CD4-positive, alpha-beta T cell treated with Interleukin-6 at 100 ng/mL for 8 hours (primary cell): ENCODE measurements around the gene BICRA.
"Not testable (repeated sequence)": the region's sequence is repeated elsewhere in the genome, so short reads cannot be mapped to it uniquely, and the experiment has no call there.

Experiments used
- DNase-seq: peaks from one replicate; pipeline ENCODE4 v3.0.0-alpha.2; 2020; ENCODE audit warnings: mixed read lengths, low spot score

The BICRA gene

DNA sequence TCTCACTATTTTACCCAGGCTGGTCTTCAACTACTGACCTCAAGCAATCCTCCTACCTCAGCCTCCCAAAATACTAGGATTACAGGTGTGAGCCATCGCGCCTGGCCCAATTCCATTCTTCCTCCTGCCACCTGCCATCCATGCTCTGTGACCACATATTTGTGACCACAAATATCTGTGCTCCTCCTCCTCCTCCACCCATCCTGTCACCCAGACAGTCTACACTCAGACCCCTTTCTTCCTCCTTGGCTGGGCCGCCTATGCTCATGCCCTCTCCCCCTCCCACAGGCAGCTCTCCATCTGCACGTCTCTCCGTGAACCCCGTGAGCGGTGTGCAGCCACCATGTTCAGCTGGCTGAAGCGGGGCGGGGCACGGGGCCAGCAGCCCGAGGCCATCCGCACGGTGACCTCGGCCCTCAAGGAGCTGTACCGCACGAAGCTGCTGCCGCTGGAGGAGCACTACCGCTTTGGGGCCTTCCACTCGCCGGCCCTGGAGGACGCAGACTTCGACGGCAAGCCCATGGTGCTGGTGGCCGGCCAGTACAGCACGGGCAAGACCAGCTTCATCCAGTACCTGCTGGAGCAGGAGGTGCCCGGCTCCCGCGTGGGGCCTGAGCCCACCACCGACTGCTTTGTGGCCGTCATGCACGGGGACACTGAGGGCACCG is 107.5 kb downstream of the BICRA start:
- no peak for DNase-seq

DNA sequence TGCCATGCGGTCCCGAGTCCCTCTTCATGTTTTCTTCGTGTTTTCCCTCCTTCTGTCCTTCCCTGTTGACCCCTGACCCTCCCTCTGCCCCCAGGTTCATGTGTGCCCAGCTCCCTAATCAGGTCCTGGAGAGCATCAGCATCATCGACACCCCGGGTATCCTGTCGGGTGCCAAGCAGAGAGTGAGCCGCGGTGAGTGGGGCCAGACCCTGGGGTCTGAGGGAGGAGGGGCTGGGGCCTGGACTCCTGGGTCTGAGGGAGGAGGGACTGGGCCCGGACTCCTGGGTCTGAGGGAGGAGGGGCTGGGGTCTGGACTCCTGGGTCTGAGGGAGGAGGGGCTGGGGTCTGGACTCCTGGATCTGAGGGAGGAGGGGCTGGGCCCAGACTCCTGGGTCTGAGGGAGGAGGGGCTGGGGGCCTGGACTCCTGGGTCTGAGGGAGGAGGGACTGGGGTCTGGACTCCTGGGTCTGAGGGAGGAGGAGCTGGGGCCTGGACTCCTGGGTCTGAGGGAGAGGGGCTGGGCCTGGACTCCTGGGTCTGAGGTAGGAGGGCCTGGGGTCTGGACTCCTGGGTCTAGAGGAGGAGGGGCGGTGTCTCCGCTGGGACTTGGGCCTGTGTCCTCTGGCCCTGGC is 109.6 kb downstream of the BICRA start:
- not testable (repeated sequence) for DNase-seq

DNA sequence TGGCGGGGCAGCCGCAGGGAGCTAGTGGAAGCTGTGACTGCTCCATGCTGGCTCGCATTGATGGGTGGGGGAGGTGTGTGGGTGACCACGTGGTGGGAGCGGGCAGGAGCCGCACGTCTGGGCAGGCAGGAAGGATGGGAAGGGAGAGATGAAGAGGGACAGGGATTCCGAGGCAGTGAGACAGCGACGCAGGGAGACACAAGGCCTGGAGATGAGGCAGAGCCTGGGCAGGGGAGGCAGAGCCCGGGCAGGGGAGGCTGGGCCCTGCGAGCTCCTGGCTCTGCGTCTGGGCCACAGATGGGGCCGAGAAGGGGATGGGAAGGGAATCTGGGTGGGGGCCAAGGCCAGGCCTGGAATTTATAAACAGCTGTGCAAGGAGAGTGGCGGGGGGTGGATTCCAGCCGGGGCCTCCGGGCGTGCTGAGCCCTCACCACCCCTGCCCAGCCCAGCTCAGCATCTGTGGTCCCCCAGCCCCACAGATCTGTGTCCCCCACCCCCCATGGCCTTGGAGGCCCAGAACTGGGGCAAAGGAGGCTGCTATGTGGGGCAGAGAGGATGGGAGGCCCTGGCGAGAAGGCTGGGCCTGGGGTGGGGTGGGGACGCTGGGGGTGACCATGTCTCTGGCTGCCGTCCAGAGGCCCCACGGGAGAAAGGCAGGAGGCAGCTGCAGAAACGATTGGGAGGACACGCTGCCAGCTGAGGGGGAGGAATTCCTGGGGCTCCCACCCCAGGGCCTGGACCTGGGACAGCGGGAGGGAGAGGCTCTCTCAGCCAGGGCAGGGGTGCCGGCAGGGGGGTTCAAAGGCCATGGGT is 110.3 kb downstream of the BICRA start:
- DNase-seq: no peak

DNA sequence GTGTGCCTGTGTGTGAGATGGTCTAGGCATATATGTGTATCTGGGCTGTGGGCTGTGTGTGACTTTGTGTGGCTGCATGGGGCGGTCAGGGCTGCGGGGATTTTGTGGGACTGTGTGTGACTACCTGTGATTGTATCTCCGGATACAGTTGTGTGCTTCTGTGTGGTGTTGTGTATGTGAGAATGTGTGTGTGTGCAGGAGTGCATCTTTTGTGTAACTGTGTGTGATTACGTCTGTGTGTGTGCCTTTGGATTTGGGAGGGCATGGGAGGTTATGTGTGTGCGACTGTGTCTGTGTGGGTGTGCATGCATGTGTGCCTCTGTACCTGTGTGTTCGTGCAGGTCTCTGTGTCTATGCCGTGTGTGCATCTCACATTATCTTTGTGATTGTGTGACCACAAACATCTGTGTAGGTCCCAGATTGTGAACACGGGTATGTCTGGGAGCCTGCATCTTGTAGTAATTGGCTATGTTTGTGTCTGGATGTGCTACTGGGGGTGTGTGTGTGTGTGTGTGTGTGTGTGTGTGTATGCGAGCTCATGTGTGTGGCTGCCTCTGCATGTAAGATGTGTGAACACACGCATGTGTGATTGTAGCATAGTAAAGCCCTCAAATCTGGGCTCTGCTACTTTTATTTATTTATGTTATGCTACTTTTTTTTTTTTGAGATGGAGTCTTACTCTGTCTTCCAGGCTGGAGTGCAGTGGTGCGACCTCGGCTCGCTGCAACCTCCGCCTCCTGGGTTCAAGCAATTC is 111.9 kb downstream of the BICRA start:
- no peak for DNase-seq

DNA sequence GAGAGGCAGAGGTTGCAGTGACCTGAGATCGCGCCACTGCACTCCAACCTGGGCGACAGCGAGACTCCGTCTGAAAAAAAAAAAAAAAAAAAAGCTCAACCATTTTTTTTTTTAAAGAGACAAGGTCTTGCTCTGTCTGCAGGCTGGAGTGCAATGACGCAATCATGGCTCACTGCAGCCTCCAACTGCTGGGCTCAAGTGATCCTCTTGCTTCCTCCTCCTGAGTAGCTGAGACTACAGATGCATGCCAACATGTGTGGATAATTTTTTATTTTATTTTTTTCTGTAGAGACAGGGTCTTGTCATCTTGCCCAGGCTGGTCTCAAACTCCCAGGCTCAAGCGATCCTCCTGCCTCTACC is 114.6 kb downstream of the BICRA start:
- DNase-seq: no peak

DNA sequence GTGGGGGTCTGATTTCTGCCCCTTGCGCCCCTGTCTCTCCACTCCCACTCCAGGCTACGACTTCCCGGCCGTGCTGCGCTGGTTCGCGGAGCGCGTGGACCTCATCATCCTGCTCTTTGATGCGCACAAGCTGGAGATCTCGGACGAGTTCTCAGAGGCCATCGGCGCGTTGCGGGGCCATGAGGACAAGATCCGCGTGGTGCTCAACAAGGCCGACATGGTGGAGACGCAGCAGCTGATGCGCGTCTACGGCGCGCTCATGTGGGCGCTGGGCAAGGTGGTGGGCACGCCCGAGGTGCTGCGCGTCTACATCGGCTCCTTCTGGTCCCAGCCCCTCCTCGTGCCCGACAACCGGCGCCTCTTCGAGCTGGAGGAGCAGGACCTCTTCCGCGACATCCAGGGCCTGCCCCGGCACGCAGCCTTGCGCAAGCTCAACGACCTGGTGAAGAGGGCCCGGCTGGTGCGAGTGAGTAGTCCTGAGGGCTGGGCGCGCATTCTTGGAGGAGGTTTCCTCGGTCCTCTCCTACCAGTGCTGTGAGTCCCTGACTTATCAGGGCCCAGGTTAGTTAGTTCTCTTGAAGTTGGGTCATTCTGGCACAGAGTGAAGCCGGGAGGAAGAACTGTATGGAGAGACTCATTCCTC is 116.9 kb downstream of the BICRA start:
- no peak for DNase-seq

DNA sequence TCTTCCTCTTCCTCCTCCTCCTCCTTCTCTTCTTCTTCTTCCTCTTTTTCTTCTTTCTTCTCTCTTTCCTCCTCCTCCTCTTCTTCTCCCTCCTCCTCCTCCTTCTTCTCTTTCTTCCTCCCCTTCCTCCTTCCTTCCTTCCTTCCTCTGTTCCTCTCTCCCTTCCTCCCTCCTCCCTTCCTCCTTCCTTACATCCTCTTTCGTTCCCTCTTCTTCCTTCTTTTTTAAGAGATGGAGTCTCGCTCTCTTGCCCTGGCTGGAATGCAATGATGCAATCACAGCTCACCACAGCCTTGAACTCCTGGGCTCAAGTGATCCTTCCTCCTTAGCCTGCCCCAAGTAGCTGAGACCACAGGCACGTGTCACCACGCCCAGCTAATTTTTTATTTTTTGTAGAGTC is 117.5 kb downstream of the BICRA start:
- no peak for DNase-seq

DNA sequence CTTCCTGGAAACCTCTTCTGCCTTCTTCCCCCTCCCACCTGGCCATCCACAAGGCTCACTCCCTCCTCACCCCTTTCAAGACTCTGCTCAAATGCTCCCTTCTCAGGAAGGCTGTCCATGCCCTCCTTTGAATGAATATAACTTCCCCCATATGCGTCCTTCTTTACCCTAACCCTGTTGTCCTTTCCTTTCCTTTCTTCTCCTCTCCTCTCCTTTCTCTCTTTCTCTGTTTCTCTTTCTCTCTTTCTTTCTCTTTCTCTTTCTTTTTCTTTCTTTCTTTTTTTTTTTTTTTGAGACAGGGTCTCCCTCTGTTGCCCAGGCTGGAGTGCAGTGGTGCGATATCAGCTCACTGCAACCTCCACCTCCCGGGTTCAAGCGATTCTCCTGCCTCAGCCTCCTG is 119.4 kb downstream of the BICRA start:
- DNase-seq: not testable (repeated sequence)

DNA sequence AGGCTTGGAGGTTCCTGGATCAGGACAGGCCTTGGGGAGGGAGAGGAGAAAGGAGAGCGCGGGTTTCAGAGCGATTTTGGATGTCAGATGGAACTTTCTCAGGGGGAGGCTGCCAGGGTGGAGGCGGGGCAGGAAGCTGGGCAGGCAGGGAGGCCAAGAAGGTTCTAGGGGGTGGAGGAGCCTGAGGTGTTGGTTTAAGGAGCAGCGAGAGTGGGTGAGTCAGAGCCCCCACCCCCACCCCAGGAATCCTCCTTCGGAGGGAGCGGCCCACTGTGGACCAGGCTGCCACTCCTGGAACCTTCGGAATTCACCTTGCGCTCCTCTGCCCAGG is 120.5 kb downstream of the BICRA start:
- no peak for DNase-seq

DNA sequence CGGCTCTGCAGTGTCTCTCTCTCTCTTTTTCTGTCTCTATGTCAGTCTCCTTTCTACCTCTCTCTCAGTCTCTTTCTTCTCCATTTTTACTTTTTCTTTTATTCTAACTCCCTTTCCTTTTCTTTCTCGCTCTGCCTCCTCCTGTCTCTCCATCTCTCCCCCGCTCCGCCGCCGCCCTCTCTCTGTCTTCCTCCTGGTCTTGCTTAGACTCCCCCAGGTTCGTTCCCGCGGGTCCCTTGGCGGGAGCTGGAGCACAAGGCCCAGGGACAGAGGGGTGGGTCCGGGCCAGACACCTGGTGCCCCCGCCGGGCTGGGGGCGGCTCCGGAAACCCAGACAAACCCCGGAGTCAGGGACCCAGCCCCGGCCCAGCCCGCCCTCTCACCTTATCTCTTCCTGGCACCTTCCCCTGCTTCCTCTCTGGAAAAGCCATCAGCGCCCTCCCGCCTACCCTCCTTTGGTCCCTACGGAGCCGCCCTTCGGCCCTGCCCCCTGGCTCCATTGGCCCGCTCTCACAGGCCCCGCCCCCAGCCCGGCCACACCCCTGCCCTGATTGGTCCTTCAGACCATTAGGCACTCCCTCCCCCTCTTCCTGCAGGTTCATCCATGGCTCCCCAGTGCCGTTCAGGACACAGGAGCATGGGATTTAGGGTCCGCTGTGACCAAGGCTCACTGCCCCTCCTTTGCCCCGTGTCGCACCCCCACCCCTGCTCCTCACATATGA is 121.0 kb downstream of the BICRA start:
- DNase-seq: no peak

DNA sequence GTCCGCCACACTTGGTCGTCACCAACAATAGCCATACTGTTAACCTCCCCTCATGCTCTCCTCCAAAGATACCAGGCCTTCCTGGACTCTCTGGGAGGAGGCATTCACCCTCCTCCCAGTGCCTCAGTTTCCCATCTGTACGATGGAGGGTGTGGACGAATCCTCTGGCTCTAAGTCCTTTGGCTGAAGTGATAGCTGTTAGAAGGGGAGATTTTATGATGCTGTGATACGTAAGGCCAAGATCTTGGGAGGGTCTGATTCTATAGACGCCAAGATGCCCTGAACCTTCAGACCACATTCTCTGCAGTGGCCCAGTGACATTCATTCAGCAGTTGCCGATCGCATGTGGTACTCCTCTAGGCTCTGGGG is 121.6 kb downstream of the BICRA start:
- no peak for DNase-seq

DNA sequence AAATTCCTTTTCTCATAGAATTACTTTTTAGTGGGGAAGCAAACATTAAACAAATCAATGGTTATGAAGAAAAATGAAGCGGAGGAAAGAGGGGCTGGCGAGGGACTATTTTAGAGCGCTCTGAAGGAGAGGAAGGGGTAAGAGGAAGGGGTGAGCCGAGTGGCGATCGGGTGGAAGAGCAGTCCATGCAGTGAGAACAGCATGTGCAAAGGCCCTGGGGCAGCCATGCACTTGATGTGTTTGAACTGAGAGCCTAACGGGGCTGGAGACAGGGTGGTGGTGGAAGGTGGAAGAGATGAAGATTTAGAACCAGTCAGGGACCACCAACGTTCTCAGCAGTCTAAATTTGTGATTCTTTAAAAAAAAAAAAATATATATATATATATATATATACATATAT is 122.0 kb downstream of the BICRA start:
- DNase-seq: no peak

DNA sequence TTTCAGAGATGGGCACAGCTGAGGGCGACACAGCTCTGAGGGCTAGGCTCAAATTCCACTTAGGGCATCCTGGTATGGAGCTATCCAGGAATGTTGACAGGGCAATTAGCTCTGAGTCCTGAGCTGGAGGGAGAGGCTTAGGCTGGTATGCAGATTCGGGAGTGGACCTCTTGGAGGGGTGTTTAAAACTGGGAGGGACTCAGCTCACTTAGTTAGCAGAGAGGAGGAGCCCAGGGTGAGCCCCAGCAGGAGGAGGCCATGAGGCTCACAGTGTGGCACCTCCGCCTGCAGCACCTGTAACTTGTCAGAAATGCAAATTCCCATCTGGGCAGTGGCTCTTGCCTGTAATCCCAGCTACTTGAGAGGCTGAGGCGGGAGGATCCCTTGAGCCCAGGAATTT is 126.2 kb downstream of the BICRA start:
- DNase-seq: no peak

DNA sequence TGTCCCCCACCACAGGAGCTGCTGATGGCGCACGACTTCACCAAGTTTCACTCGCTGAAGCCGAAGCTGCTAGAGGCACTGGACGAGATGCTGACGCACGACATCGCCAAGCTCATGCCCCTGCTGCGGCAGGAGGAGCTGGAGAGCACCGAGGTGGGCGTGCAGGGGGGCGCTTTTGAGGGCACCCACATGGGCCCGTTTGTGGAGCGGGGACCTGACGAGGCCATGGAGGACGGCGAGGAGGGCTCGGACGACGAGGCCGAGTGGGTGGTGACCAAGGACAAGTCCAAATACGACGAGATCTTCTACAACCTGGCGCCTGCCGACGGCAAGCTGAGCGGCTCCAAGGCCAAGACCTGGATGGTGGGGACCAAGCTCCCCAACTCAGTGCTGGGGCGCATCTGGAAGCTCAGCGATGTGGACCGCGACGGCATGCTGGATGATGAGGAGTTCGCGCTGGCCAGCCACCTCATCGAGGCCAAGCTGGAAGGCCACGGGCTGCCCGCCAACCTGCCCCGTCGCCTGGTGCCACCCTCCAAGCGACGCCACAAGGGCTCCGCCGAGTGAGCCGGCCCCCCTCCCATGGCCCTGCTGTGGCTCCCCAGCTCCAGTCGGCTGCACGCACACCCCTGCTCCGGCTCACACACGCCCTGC is 132.1 kb downstream of the BICRA start:
- no peak for DNase-seq

DNA sequence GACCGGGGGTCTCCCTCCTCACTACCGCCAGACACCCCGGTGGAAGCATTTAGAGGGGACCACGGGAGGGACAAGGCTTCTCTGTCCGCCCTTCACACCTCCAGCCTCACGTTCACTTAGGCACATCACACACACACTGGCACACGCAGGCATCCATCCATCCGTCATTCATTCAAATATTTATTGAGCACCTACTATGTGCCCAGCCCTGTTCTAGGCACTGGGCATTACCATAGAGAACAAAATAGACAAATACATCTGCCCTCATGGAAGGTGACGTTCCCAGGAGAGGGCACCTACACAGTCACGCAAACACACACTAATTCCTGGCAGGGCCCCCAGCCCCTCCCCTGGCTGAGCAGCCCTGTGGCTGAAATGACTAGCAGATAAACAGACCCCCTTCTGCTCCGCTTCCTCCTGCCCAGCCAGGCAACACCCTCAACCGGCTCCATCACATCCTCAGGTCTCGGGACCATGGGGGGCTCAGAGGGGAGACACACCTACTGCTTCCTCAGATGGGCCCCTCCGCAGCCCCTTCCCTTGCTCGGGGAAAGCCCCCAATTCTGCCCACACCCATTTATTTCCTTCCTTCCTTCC is 132.7 kb downstream of the BICRA start:
- no peak for DNase-seq

DNA sequence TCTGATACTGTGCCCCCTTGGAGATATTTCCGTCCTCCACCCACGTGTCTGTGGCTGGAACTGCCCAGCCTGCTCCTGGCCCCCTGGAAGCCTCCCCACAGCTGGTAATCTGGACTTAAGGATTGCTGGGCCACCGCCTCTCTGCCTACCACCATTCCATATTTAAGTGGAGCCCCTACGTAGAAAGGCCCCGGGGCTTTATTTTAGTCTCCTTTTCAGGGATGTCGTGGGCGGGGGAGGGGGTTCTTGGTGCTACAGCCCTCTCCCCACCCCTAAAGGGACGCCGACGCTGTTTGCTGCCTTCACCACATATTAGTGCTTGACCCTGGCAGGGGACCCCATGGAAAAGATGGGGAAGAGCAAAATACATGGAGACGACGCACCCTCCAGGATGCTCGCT is 133.7 kb downstream of the BICRA start:
- no peak for DNase-seq

DNA sequence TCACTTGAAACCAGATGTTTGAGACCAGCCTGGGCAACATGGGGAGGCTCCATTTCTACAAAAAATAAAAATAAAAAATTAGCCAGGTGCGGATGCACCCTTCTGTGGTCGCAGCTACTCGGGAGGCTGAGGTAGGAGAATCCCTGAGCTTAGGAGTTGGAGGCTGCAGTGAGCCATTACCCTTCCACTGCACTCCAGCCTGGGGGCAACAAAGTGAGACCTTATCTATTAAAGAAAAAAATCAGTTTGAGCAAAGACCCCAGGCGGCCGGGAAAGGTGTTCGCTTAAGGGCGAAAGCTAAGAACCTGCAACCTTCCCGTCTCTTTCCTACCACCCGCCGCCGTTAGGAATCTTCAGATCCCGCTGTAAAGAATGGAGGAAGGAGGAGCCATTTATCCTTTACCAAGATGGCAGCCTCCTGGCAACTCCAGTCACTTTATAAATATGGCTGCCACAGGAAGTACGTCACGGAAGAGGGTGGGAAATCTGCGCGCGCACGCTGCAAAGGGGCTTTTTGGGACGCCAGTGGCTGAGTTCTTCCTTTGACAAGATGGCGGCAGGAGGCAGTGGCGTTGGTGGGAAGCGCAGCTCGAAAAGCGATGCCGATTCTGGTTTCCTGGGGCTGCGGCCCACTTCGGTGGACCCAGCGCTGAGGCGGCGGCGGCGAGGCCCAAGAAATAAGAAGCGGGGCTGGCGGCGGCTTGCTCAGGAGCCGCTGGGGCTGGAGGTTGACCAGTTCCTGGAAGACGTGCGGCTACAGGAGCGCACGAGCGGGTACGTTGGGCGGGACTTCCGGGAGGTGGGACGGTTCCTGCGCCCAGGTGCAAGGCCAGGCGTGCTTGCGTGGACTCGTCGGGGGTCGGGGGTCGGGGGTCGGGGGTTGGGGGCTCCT is 136.3 kb downstream of the BICRA start, which contains the start of gene NOP53:
NOP53 (plus strand) TSS at position 537 of the 892 bp plus-strand sequence; CDS start at position 551, 14 bp downstream.
- DNase-seq: peak; percentile 97

DNA sequence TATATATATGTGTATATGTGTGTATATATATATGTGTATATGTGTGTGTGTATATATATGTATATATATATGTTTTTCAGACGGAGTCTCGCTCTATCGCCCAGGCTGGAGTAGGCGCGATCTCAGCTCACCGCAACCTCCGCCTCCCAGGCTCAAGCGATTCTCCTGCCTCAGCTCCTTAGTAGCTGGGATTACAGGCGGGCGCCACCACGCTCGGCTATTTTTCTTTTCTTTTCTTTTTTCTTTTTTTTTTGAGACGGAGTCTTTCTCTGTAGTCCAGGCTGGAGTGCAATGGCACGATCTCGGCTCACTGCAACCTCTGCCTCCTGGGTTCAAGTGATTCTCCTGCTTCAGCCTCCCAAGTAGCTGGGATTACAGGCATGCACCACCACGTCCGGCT is 137.2 kb downstream of the BICRA start:
- not testable (repeated sequence) for DNase-seq

DNA sequence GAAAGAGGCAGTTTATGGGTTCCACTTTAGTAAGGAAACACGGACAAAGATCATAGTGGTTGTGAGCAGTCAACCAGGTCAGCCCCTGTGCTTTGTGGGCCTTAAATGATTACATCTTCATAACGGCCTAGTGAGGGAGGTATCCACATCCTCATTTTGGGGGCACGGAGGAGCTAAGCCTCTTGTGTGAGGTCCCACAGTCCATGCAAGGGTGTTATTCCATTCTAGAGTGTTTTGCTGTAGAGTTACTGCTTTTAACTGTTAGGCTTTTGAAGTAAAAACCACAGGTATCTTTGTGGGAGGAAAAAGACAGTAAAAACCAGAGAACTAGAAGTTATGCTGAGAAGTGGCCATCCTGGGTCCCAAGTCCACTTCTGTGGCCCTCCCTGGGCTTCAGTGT is 140.4 kb downstream of the BICRA start:
- DNase-seq: no peak

DNA sequence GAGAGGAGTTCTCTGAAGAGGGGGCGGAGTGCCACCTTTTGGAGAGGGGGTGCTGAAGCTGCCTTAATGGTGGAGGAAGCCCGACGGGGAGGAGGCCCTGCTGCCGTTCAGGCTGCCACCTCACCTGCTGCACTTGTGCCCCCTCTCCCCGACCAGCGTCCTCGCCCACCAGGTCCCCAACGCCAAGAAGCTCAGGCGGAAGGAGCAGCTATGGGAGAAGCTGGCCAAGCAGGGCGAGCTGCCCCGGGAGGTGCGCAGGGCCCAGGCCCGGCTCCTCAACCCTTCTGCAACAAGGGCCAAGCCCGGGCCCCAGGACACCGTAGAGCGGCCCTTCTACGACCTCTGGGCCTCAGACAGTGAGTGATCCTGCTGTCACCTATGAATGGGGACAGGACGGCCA is 141.8 kb downstream of the BICRA start:
- no peak for DNase-seq
